ENCODE data around the gene ADGRB3.
"Not testable (repeated sequence)": the region's sequence is repeated elsewhere in the genome, so short reads cannot be mapped to it uniquely, and the experiment has no call there.

ADGRB3 gene

GRCh38 chr6:69232911-69233448 is 597.9 kb downstream of the ADGRB3 start:
- peak; percentile 13 to 18 for DNase-seq (ENCODE audit: low read depth in 2 of 2)

- no peak for DNase-seq (ENCODE audit: low read depth in 2 of 2)
These were observed 603.0 kb downstream of the ADGRB3 start for GRCh38 chr6:69238067-69238466.

GRCh38 chr6:69246983-69247382 is 611.9 kb downstream of the ADGRB3 start:
- DNase-seq (ENCODE audit: low read depth in 2 of 2), result no peak

GRCh38 chr6:69261010-69261409 is 625.9 kb downstream of the ADGRB3 start:
- no peak for DNase-seq (ENCODE audit: low read depth in 2 of 2)

GRCh38 chr6:69263297-69263696 is 628.2 kb downstream of the ADGRB3 start:
- DNase-seq (ENCODE audit: low read depth in 2 of 2), result no peak

GRCh38 chr6:69265090-69265489 is 630.0 kb downstream of the ADGRB3 start:
- no peak for DNase-seq (ENCODE audit: low read depth in 2 of 2)

- no peak for DNase-seq (ENCODE audit: low read depth in 2 of 2)
These were observed 630.6 kb downstream of the ADGRB3 start for GRCh38 chr6:69265706-69266105.

GRCh38 chr6:69276204-69276603 is 641.1 kb downstream of the ADGRB3 start:
- no peak for DNase-seq (ENCODE audit: low read depth in 2 of 2)

- no peak for DNase-seq (ENCODE audit: low read depth in 2 of 2)
These were observed 644.7 kb downstream of the ADGRB3 start for GRCh38 chr6:69279805-69280204.

GRCh38 chr6:69280858-69281257 is 645.8 kb downstream of the ADGRB3 start:
- no peak for DNase-seq (ENCODE audit: low read depth in 2 of 2)

- DNase-seq (ENCODE audit: low read depth in 2 of 2), result no peak
These were observed 649.2 kb downstream of the ADGRB3 start for GRCh38 chr6:69284176-69284730.

GRCh38 chr6:69285054-69285453 is 650.0 kb downstream of the ADGRB3 start:
- no peak for DNase-seq (ENCODE audit: low read depth in 2 of 2)

GRCh38 chr6:69286331-69286730 is 651.2 kb downstream of the ADGRB3 start:
- DNase-seq (ENCODE audit: low read depth in 2 of 2), result no peak

- DNase-seq (ENCODE audit: low read depth in 2 of 2), result not testable (repeated sequence)
These were observed 653.1 kb downstream of the ADGRB3 start for GRCh38 chr6:69288198-69288597.

- DNase-seq (ENCODE audit: low read depth in 2 of 2), result no peak
These were observed 654.8 kb downstream of the ADGRB3 start for GRCh38 chr6:69289689-69290495.

GRCh38 chr6:69293471-69293870 is 658.4 kb downstream of the ADGRB3 start:
- DNase-seq (ENCODE audit: low read depth in 2 of 2), result no peak

- DNase-seq (ENCODE audit: low read depth in 2 of 2), result no peak
These were observed 659.3 kb downstream of the ADGRB3 start for GRCh38 chr6:69294407-69294806.

- no peak for DNase-seq (ENCODE audit: low read depth in 2 of 2)
These were observed 659.8 kb downstream of the ADGRB3 start for GRCh38 chr6:69294862-69295261.

- no peak for DNase-seq (ENCODE audit: low read depth in 2 of 2)
These were observed 668.3 kb downstream of the ADGRB3 start for GRCh38 chr6:69303382-69303781.

- no peak for DNase-seq (ENCODE audit: low read depth in 2 of 2)
These were observed 670.4 kb downstream of the ADGRB3 start for GRCh38 chr6:69305456-69305855.

GRCh38 chr6:69308584-69308983 is 673.5 kb downstream of the ADGRB3 start:
- DNase-seq (ENCODE audit: low read depth in 2 of 2), result no peak

GRCh38 chr6:69311888-69312287 is 676.8 kb downstream of the ADGRB3 start:
- no peak for DNase-seq (ENCODE audit: low read depth in 2 of 2)

GRCh38 chr6:69314001-69314400 is 678.9 kb downstream of the ADGRB3 start:
- DNase-seq (ENCODE audit: low read depth in 2 of 2), result no peak

Measured in stimulated activated CD8-positive, alpha-beta memory T cell treated with anti-CD3 and anti-CD28 coated beads, Interleukin-2, amount 100 ng/mL, for 48 hours (primary cell).